Measurements from ENCODE around the gene RNF2.
"Not testable (repeated sequence)": the region's sequence is repeated elsewhere in the genome, so short reads cannot be mapped to it uniquely, and the experiment has no call there.

Gene RNF2

GRCh38 chr1:185058110-185058509, 12.8 kb downstream of the RNF2 start:
- H3K4me3 ChIP-seq (ENCODE audit: low read depth, low read length): no peak overlapping the region
- no peak for DNase-seq (ENCODE audit: low read depth, low spot score)
- TF ChIP-seq CTCF (IDR thresholded peaks at IDR 0.05; ENCODE audit: low read depth, low read length): no peak
- in situ Hi-C loops (cut with HindIII; ENCODE audit: low sequenced_read_pairs): no loop called here

DNA sequence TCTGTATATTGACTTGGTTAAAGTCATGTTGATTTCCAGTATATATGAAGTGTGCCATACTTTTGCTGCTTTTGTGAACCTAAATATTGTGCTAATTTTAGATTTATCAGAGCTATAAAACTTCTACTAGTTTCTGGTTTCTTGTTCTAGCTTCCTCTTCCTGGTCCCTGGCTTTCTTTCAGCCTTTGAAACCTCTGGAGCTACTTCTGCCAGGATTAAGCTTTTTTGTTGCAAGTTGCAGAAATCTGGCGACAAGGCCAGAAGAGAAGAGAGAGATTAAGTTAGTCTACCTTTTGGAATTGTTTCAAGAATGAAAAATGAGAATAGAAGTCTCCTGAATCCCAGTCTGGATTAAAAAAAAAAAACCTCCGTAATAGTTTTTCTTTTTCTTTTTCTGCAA, 13.5 kb downstream of the RNF2 start:
- in situ Hi-C loops (cut with HindIII; ENCODE audit: low sequenced_read_pairs): no loop called here
- DNase-seq (ENCODE audit: low read depth, low spot score): no peak
- H3K4me3 ChIP-seq (ENCODE audit: low read depth, low read length): no peak overlapping the region
- TF ChIP-seq CTCF (IDR thresholded peaks at IDR 0.05; ENCODE audit: low read depth, low read length): no peak

DNA sequence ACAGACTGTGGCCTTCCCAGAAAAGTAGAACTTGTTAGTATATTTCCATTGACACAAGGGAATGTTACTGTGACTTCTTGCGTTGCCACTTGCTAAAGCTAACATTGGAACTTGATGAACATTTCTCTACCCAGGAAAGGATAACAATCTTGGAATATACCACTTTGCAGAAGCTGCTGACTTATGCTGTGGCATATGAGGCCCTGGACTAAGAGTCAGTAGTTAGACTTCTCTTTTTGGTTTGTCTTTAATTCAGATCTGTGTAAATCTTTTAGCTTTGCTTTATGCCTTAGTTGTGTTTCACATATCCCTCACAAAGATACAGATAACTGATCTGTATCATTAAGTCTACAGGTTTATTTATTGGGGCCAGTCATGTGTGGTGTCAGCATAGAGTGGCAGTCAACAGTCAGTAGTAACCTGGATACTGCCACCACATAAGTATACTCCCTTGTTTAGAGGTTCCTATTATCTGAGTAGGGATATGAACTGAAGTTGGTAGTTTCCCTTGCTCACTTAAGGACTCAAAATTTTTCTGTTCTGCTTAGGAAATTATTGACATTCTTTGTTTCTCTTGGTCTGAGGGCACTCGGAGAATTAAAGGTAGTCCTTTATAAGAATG, 14.7 kb downstream of the RNF2 start:
- no peak for TF ChIP-seq CTCF (IDR thresholded peaks at IDR 0.05; ENCODE audit: low read depth, low read length)

GRCh38 chr1:185062710-185063370, 17.5 kb downstream of the RNF2 start:
- no peak overlapping the region for H3K4me3 ChIP-seq (ENCODE audit: low read depth, low read length)
- no peak for TF ChIP-seq CTCF (IDR thresholded peaks at IDR 0.05; ENCODE audit: low read depth, low read length)
- in situ Hi-C loops (cut with HindIII; ENCODE audit: low sequenced_read_pairs): no loop called here
- no peak for DNase-seq (ENCODE audit: low read depth, low spot score)

More for the DNA sequence above, 14.7 kb downstream of the RNF2 start:
- no peak overlapping the region for H3K4me3 ChIP-seq (ENCODE audit: low read depth, low read length)
- in situ Hi-C loops (cut with HindIII; ENCODE audit: low sequenced_read_pairs): no loop called here
- no peak for DNase-seq (ENCODE audit: low read depth, low spot score)

DNA sequence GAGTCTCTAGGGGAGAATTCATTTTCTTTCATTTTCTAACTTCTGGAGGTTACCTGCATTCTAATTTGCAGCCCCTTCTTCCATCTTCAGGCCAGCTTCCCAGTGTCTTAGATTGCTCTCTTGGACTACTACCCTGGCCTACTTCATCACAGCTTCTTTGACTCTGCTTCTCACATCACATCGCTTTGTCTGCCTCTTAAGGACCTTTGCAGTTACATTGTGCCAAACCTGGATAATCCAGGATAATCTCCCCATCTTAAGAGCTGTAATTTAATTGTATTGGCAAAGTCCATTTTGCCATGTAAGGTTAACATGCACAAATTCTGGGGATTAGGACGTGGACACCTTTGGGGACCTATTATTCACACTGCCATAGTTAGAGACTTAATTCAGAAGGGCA, 18.4 kb downstream of the RNF2 start:
- H3K4me3 ChIP-seq (ENCODE audit: low read depth, low read length): no peak overlapping the region
- DNase-seq (ENCODE audit: low read depth, low spot score): no peak
- no peak for TF ChIP-seq CTCF (IDR thresholded peaks at IDR 0.05; ENCODE audit: low read depth, low read length)
- in situ Hi-C loops (cut with HindIII; ENCODE audit: low sequenced_read_pairs): no loop called here

DNA sequence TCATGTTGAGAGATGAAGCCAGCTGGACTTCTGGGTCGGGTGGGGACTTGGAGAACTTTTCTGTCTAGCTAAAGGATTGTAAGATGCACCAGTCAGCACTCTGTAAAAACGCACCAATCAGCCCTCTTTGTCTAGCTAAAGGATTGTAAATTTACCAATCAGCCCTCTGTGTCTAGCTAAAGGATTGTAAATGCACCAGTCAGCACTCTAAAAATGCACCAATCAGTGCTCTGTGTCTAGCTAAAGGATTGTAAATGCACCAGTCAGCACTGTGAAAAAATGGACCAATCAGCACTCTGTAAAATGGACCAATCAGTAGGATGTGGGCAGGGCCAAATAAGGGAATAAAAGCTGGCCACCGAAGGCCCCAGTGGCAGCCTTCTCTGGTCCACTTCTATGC, 19.6 kb downstream of the RNF2 start:
- in situ Hi-C loops (cut with HindIII; ENCODE audit: low sequenced_read_pairs); DNase-seq (ENCODE audit: low read depth, low spot score); H3K4me3 ChIP-seq (ENCODE audit: low read depth, low read length): not testable (repeated sequence)

DNA sequence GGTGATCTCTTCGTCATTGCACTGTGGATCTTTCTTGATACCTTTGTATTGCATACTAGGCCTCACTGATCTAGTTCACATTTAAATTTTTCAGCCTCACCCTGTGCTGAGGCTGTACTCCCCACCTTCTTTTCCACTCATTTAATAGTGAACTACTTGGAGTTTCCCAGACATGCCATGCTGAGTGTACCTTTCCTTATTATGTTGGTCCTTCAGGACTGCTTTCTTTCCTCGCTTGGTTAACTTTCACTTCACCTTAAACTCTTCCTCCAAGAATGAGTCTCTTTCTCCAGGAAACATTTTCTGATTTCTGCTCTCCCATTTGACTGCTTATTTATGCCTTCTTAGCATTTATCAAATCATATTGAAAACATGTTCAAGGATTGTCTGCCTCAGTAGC, 20.8 kb downstream of the RNF2 start:
- in situ Hi-C loops (cut with HindIII; ENCODE audit: low sequenced_read_pairs): no loop called here
- TF ChIP-seq CTCF (IDR thresholded peaks at IDR 0.05; ENCODE audit: low read depth, low read length): no peak
- no peak for DNase-seq (ENCODE audit: low read depth, low spot score)
- H3K4me3 ChIP-seq (ENCODE audit: low read depth, low read length): no peak overlapping the region

Data from astrocyte of the spinal cord (primary cell).